ENCODE data around the gene DES.

DNA sequence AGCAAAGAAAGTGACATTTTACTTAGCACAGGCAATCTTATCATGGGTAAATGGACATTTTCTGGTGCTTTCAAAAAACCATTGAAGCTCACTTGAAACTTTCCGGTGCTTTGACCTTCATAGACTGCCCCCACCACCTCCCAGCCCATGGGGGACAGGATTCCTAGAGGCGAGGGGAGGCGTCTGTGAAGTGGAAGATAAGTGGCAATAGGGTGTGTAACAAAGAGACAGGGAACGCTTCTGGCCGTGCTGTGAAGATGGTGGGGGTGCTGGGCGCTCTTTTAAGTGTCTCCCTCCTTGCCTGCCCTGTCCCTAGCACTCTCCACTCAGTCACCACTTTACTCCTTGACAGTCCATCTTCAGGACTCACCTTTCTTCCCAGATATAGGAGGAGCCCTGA is 57.1 kb downstream of the DES start:
- no peak for TF ChIP-seq CBFB (CRISPR knock-in tag; IDR thresholded peaks at IDR 0.05)
- no peak for TF ChIP-seq JUND (IDR thresholded peaks at IDR 0.05; ENCODE audit: borderline replicate concordance, low read depth, low read length)
- TF ChIP-seq JUND (tag; IDR thresholded peaks at IDR 0.05; ENCODE audit: borderline replicate concordance, low read depth, low read length) = no peak
- TF ChIP-seq NCOR1 (IDR thresholded peaks at IDR 0.05) = peak; percentile 22; the same call in 1 of the 2 replicates
- TF ChIP-seq GMEB1 (CRISPR knock-in tag; IDR thresholded peaks at IDR 0.05) = no peak
- no peak for TF ChIP-seq SREBF1 (IDR thresholded peaks at IDR 0.05; ENCODE audit: borderline replicate concordance, low read depth, low read length)
- no peak for TF ChIP-seq REST (IDR thresholded peaks at IDR 0.05; ENCODE audit: borderline replicate concordance)
- no peak for TF ChIP-seq REST (CRISPR knock-in tag; IDR thresholded peaks at IDR 0.05; ENCODE audit: low read depth)
- no peak for TF ChIP-seq MLX (CRISPR knock-in tag; conservative IDR thresholded peaks at IDR 0.05)
- no peak for TF ChIP-seq ZNF639 (CRISPR knock-in tag; conservative IDR thresholded peaks at IDR 0.05 in 1 of 2, IDR thresholded peaks at IDR 0.05 in 1 of 2)
- no peak for TF ChIP-seq CBX5 (IDR thresholded peaks at IDR 0.05; ENCODE audit: borderline replicate concordance, low read depth)
- no peak for TF ChIP-seq ELF1 (tag; IDR thresholded peaks at IDR 0.05)
- no peak for TF ChIP-seq SRSF9 (IDR thresholded peaks at IDR 0.05; ENCODE audit: borderline replicate concordance, low read depth, low read length)
- no peak for TF ChIP-seq MAFF (IDR thresholded peaks at IDR 0.05; ENCODE audit: low read length)

All from K562 (cell line).